HG02973 (cell line): ENCODE measurements around the gene NFYB.
"Not testable (repeated sequence)": the region's sequence is repeated elsewhere in the genome, so short reads cannot be mapped to it uniquely, and the experiment has no call there.

Source experiments
- ATAC-seq: cut with Tn5 transposase; IDR thresholded peaks from one replicate; pipeline ENCODE4 v1.9.1; 2021; ENCODE audit warnings: moderate library complexity; ENCODE audit not compliant: unreplicated experiment

The NFYB gene

GRCh38 chr12:104137902-104138796 lies at the start of gene NFYB:
Gene NFYB (minus strand): TSS chr12:104138210. CDS start chr12:104135453, 2,757 bp downstream.
- ATAC-seq, result peak; percentile 91

DNA sequence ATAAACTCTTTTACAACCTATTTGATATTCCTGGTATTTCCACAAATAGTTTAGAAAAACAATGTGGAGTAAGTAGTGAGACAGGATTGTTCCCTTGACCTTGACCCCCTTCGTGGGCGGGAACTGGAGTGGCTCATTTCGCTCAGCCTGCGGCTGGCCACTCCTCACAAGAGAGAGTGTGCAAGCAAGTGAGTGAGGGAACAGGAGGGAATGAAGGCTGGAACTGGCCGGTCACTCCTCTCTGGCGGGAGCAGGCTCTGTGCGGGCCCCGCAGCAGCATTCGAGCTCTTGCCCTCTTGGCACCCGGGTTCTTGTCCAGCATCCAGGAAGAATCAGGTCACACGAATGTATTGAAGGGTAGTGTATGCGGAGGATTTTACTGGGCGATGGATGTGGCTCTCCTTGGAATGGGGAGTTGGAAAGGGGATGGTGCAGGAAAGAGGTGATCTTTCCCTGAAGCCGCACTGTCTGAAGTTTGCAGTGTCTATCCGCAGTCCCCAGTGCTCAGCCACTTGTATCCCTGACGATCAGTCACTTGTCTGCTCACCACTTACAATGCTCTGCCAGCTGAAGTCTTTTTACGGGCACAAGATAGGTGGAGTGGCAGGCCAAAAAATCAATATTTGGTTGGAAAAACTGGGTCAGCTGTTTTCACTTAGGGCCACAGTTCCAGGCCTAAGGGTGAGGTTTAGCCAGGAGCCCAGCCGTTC lies 49.6 kb upstream of the NFYB start:
- ATAC-seq, result no peak

GRCh38 chr12:104183443-104183842 lies 45.4 kb upstream of the NFYB start:
- no peak for ATAC-seq

GRCh38 chr12:104182621-104183378 lies 44.8 kb upstream of the NFYB start:
- no peak for ATAC-seq

DNA sequence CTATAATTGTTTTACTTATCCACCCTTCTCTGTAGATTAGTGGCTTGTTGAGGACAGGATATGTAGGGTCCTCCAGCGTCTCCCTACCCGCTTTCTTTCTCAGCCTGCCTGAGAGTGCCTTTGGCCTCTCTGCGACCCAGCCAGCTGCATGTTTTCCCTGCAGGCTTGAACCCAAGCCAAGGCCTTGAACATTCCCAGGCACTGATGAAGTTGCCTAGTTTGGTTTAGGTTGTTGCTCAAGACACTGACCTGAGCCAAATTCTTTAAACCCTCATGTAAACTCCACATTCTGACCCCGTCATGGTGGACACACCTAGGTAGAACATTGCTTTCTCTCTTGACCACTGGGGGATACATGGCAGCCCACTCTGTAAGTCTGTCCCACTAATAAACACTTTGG lies 44.1 kb upstream of the NFYB start:
- ATAC-seq, result no peak

DNA sequence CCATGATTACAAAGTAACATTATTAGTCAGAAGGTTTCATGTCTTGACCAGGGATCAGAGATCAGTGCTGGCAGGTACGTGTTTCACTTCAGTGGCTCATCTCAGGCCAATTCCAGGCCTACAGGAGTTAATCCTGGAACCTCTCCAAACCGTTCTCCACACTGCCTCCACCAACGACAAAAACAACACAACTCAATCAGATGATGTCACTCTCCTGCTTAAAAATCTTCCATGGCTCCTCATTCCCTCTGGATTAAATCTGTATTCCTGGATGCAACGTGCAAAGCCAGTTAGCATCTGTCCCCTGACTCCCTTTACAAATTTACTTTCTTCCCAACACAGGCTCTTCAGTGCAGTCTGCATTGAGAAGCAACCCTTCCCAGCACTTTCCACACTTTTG lies 43.3 kb upstream of the NFYB start:
- no peak for ATAC-seq

DNA sequence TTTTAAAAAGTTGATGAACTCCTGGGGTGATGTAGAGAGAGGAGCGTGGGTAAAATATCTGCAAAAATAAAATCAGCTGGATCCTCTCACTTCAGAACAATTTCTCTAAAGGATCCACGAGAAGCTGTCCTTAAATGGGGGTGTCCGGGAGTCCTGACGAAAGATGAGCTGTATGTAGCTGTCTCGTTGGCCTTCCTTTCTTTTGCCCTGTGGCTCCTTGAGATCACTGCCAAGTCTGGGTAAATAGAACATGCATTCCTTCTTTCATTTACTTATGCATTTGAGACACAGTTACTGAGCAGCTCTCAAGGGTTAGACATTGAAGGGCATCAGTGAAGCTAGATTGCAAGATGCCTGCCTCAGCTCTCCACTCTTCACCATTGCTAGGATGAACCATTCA lies 42.4 kb upstream of the NFYB start:
- no peak for ATAC-seq

DNA sequence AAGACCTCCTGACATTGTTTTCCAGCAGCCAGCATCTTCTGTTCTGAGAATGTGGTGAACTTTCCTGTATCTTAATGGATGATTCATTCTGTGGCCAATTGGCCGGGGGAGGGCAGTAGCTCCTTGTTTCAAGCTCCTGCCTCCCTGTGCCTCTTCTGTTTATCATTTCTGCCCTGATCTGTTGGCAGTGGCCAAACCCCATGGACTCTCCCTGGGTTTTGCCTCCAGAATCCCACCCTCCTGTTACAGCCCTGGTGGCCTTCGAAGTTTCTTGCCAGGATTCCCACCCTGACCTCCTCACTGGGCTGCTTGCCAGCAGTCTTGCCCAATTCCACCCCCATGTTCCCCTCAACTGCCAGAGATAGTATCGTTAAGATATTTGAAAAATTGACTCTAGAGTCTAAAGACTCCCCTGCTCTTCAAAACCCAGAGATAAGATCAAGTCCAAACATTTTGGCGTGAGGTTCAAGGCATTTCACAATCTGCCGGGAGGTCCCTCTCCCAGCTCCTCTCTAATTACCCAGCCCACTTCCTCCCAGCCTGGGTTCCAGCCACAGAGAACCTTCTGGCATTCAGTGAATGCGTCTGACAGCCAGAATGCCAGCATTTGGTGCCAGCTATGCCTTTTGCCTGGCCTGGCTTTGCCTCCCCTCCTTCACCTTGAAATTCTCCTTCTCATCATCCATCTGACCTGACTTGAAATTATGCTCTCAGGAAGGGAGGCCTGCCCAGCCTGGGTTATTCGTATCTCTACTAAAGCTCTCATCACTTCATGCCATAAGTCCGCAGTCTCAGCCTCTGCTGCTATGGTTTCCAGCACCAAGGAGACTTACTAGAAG lies 39.9 kb upstream of the NFYB start:
- no peak for ATAC-seq

DNA sequence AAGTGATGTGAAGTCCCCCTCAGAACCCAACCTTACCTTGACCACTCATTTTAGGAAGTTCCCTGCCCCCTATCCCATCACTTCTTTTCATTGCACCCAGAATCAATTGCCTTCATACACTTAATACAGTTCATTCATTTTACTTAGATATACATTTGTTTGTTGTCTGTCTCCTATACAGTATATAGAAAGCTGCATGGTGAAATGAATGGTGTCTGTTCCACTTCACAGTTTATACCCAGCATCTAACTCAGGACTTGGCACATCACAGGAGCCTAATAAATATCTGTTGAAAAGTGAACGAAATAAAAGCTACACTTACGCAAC lies 39.3 kb upstream of the NFYB start:
- ATAC-seq, result no peak

- no peak for ATAC-seq
These were observed 37.8 kb upstream of the NFYB start for GRCh38 chr12:104175726-104176247.

DNA sequence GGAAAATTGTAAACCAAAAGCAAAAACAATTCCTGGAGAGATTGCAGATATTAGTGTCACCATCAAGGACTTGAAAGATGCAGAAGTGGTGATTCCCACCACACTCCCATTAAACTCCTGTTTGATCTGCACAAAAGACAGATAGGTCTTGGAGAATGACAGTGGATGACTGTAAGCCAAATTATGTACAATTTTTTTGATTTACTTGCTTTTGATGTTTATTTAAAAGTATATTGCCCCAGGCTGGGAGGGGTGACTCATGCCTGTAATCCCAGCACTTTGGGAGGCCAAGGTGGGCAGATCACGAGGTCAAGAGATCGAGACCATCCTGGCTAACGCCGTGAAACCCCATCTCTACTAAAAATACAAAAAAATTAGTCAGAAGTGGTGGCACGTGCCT lies 35.8 kb upstream of the NFYB start:
- not testable (repeated sequence) for ATAC-seq

DNA sequence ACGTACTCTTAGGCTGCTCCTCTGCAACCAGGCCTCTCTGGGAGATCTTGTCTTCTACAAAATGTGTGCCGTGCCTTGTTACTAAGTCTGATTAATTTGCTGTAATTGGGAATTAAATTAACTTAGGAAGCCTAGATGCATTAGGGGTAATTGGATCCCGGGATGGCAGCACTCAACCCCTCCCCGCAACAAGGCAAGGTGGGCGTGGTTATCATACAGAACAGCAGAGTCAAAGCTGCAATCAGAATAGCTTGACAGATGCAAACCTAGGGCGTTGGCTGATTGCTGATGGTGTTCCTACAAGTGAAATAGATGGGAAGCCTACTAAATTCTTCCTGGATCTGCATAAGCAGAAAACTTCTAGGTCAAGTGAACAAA lies 34.5 kb upstream of the NFYB start:
- ATAC-seq, result no peak

DNA sequence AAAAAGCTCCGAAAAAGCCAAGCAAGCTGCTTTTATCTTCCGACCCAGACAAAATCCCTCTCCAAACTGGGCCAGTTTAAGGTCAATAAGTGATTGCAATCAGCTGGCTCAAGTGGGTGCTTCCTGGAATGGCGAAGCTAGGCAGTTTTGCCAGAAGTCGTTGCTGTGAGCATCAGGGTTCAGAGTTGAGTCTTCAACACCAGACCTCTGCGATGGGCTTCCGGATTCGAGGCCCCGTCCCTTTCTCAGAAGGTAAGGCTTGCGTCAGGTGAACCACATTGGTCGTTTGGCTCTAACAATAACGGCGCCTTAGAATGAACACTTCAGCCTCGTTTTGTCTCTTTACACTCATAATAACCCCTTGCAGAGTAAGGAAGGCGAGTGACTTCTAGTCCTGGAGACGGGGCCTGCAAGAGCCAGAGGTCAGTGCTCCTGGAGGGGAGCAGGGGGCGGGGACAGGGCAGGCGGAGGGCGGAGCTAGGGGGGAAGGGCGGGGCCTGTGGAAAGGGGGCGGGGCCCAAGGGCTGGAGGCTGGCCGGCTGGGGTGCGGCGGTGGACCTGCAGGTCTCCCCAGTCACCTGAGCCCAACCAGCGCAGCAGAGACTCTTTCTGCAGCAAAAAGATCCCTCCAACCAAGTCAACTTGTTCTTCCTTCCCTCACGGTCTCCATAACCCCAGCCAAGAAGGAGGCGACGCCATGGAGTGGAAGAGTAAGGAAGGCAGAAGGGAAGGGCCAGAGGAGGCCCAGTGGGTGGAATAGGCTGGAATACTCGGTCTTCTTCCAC lies 34.0 kb upstream of the NFYB start:
- ATAC-seq, result no peak

DNA sequence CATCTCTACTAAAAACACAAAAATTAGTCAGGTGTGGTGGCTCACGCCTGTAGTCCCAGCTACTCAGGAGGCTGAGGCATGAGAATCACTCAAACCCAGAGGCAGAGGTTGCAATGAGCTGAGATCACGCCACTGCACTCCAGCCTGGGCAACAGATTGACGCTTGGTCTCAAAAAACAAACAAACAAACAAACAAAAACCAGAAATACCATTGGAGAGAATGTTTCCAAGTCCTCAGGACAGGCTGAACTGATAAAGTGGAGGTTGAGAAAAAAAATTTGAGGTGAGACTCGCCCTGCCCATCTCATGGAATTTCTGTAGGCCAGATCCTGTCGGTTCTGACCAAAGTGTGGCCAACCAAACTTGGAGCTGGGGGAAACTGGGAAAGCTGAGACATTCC lies 30.6 kb upstream of the NFYB start:
- ATAC-seq, result no peak

GRCh38 chr12:104167519-104168458 lies 29.8 kb upstream of the NFYB start:
- no peak for ATAC-seq

- no peak for ATAC-seq
These were observed 28.5 kb upstream of the NFYB start for GRCh38 chr12:104166465-104166864.

DNA sequence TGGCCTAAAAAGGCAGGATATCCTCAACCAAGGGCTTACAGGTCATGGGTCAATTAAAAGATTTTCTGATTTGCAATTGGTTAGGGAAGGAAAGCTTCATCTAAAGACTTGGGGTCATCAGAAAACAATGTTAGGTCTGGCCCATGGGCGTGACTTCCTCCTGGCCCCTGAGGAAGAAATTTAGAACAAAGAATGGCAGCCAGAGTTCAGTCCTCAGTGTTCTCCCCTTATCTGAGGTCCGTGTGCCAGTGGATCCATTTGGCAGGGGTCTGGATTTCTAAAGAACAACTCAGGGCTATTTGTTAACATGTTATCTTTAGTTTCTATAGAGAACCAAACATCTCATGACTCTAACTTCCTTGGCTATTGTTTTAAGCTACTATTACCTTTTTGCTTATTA lies 27.8 kb upstream of the NFYB start:
- no peak for ATAC-seq

- no peak for ATAC-seq
These were observed 26.6 kb upstream of the NFYB start for GRCh38 chr12:104164634-104165033.

GRCh38 chr12:104163631-104164030 lies 25.6 kb upstream of the NFYB start:
- no peak for ATAC-seq
